ENCODE measurements around the gene ZNF24. TPM values are rescaled to one million over a fixed set of nuclear protein-coding genes. Genes with fewer than 3 reads are reported as not detected.

ZNF24 gene
- total RNA-seq, 1 donor from 2014 or later, result 35.5 TPM

DNA sequence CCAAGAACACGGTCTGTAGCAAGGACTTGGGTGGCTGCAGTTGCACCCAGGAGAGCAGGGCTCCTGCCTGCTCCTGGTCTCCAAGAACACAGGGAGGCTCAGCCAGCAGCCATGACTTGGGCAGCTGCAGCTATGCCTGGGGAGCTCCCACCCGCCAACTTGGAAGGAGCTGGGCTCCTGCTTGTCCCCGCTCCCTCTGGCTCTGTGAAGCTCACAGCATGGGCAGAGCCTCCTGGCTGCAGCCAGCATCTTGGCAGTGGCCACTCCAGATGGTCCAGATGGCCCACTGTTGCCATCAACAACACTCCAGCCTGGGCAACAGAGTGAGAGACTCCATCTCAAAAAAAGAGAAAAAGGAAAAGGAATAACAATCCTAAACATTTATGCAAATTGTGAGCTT is 59.4 kb downstream of the ZNF24 start:
- no peak for TF ChIP-seq CTCF (IDR thresholded peaks at IDR 0.05)
- peaks cover 15% of the 10 kb centered on the region for H3K4me1 Mint-ChIP-seq (ENCODE audit: low read depth)
- H3K36me3 Mint-ChIP-seq (ENCODE audit: low read depth), result peaks cover 19% of the 10 kb centered on the region
- peaks cover 27% of the 10 kb centered on the region for H3K9me3 Mint-ChIP-seq (ENCODE audit: low read depth)
- H3K27me3 Mint-ChIP-seq (ENCODE audit: low read depth), result no peaks in the 10 kb centered on the region
- no peak for DNase-seq (ENCODE audit: low spot score)
- no peak overlapping the region for H3K27ac Mint-ChIP-seq (ENCODE audit: unreplicated experiment)
- H3K4me3 Mint-ChIP-seq (ENCODE audit: unreplicated experiment), result no peak overlapping the region

- H3K27me3 Mint-ChIP-seq (ENCODE audit: low read depth), result no peaks in the 10 kb centered on the region
- no peak for TF ChIP-seq CTCF (IDR thresholded peaks at IDR 0.05)
- peaks cover 18% of the 10 kb centered on the region for H3K36me3 Mint-ChIP-seq (ENCODE audit: low read depth)
- H3K4me1 Mint-ChIP-seq (ENCODE audit: low read depth), result peaks cover 10% of the 10 kb centered on the region
- DNase-seq (ENCODE audit: low spot score), result no peak
- H3K9me3 Mint-ChIP-seq (ENCODE audit: low read depth), result peaks cover 30% of the 10 kb centered on the region
- H3K27ac Mint-ChIP-seq (ENCODE audit: unreplicated experiment), result no peak overlapping the region
- no peak overlapping the region for H3K4me3 Mint-ChIP-seq (ENCODE audit: unreplicated experiment)
Observed at GRCh38 chr18:35283923-35284794, 60.1 kb downstream of the ZNF24 start.

DNA sequence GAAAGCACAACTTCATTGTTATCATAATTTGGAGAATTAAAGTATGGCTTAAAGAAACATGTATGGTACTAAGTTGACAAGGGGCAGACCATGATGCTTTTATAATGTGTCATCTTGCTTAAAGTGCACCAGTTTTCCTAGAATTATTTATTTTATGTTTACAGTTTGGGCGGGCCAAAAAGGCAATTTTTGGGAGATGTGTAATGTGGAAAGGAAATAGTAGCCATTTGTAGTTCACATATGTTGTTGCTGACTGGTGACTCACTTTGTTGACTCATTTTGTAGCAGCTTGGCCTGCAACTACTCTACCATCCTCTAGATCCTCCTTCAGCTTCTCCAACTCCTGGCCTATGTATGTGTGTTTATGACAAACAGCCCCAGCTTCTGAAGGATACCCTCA is 61.9 kb downstream of the ZNF24 start:
- Mint-ChIP-seq H3K27ac (ENCODE audit: unreplicated experiment) (no peak overlapping the region), H3K9me3 (ENCODE audit: low read depth) (peaks cover 37% of the 10 kb centered on the region), H3K27me3 (ENCODE audit: low read depth) (no peaks in the 10 kb centered on the region), H3K36me3 (ENCODE audit: low read depth) (peaks cover 22% of the 10 kb centered on the region), H3K4me3 (ENCODE audit: unreplicated experiment) (no peak overlapping the region), H3K4me1 (ENCODE audit: low read depth) (peaks cover 4% of the 10 kb centered on the region)
- DNase-seq (ENCODE audit: low spot score), result no peak
- no peak for TF ChIP-seq CTCF (IDR thresholded peaks at IDR 0.05)

Other genes starting within 250 kb of the ZNF24 start
- gene ZNF397, start 103.4 kb downstream of the ZNF24 start, total RNA-seq, result 12.0 to 18.9 TPM (median 12.1 TPM) in 3 replicates
- 8.8 to 14.7 TPM (median 9.8 TPM) in 3 replicates for gene ZSCAN30, start 54.2 kb downstream of the ZNF24 start, total RNA-seq
- 1.4 to 1.5 TPM (median 1.4 TPM) in 3 replicates for gene ZNF396, start 32.9 kb upstream of the ZNF24 start, total RNA-seq
- 22.7 to 25.4 TPM (median 23.7 TPM) in 3 replicates for gene INO80C, start 153.5 kb upstream of the ZNF24 start, total RNA-seq
- 209 to 255 TPM (median 228 TPM) in 3 replicates for gene GALNT1, start 237.3 kb upstream of the ZNF24 start, total RNA-seq

All from chondrocyte (in vitro differentiated cells).